CD14-positive monocyte (primary cell): ENCODE results near the gene POM121C. TPM values are rescaled to one million over a fixed set of nuclear protein-coding genes. Genes with fewer than 3 reads are reported as not detected.
"Not testable (repeated sequence)": the region's sequence is repeated elsewhere in the genome, so short reads cannot be mapped to it uniquely, and the experiment has no call there.

Experiments used
- DNase-seq, 3 donors: peaks; one replicate each; pipeline ENCODE4 v3.0.0-alpha.2; 2011 to 2022
- H2AFZ ChIP-seq: 2 replicates; pipeline ENCODE4 v1.6.0; 2012; ENCODE audit warnings: mild to moderate bottlenecking, low read depth, low read length, inconsistent platforms; ENCODE audit not compliant: insufficient read depth, poor library complexity, severe bottlenecking
- H3K27ac ChIP-seq, 2 donors: 1 replicate in 1 of 2; 2 replicates in 1 of 2; pipeline ENCODE4 v1.5.1; 2012 to 2013; ENCODE audit warnings: low read length in 2 of 2, control low read depth in 1 of 2, inconsistent platforms in 1 of 2, low read depth in 1 of 2, mild to moderate bottlenecking in 1 of 2
- H3K27me3 ChIP-seq, 2 donors: one replicate each; pipeline versions ENCODE4 v1.6.0 to v1.6.1; 2011 to 2013; ENCODE audit warnings: low read length in 2 of 2; ENCODE audit not compliant: control insufficient read depth in 2 of 2, insufficient read depth in 2 of 2
- H3K36me3 ChIP-seq, 2 donors: replicated peaks in 1 of 2; 1 replicate in 1 of 2; 2 replicates in 1 of 2; pipeline versions ENCODE4 v1.5.1 to v1.6.1; 2012 to 2013; ENCODE audit warnings: low read length in 2 of 2, control low read depth in 1 of 2, inconsistent platforms in 1 of 2, mild to moderate bottlenecking in 1 of 2; ENCODE audit not compliant: insufficient read depth in 2 of 2, control insufficient read depth in 1 of 2
- H3K4me1 ChIP-seq, 2 donors: 1 replicate in 1 of 2; 2 replicates in 1 of 2; pipeline versions ENCODE4 v1.5.1 to v1.6.1; 2012 to 2013; ENCODE audit warnings: low read length in 2 of 2, control low read depth in 1 of 2, inconsistent platforms in 1 of 2, mild to moderate bottlenecking in 1 of 2, moderate library complexity in 1 of 2; ENCODE audit not compliant: insufficient read depth in 2 of 2, control insufficient read depth in 1 of 2
- H3K4me2 ChIP-seq: replicated peaks from 2 replicates; pipeline ENCODE3; 2012; ENCODE audit warnings: low read length, moderate library complexity, mild to moderate bottlenecking; ENCODE audit not compliant: poor library complexity, severe bottlenecking; ENCODE audit errors: extremely low read depth
- H3K4me3 ChIP-seq, 3 experiments: fragments of 200-600 bp in 1 of 3; sonication (generic) in 1 of 3; replicated peaks in 1 of 3; 1 replicate in 2 of 3; 2 replicates in 1 of 3; pipeline ENCODE4 v1.5.1; 2011 to 2013; ENCODE audit warnings: low read length in 3 of 3, mild to moderate bottlenecking in 3 of 3, control low read depth in 2 of 3, low read depth in 2 of 3, inconsistent platforms in 1 of 3, moderate library complexity in 1 of 3
- H3K79me2 ChIP-seq: 2 replicates; pipeline ENCODE4 v1.6.0; 2012; ENCODE audit warnings: mild to moderate bottlenecking, control low read depth, inconsistent platforms, low read length, moderate library complexity; ENCODE audit not compliant: insufficient read depth
- H3K9ac ChIP-seq: 2 replicates; pipeline ENCODE4 v1.6.0; 2017; ENCODE audit warnings: low read length, mild to moderate bottlenecking; ENCODE audit not compliant: insufficient read depth, poor library complexity, severe bottlenecking
- H3K9me3 ChIP-seq, 2 donors: replicated peaks in 1 of 2; 1 replicate in 1 of 2; 2 replicates in 1 of 2; pipeline versions ENCODE4 v1.5.1 to v1.6.1; 2012 to 2013; ENCODE audit warnings: low read length in 2 of 2, control low read depth in 1 of 2; ENCODE audit not compliant: control insufficient read depth in 1 of 2, insufficient read depth in 1 of 2
- H4K20me1 ChIP-seq: 2 replicates; pipeline ENCODE4 v1.6.0; 2012; ENCODE audit warnings: mild to moderate bottlenecking, low read length, control low read depth, moderate library complexity; ENCODE audit not compliant: insufficient read depth
- H3K27ac Mint-ChIP-seq, 7 donors: one replicate each; pipeline ENCODE4 v1.8.0; 2020; ENCODE audit warnings: mild to moderate bottlenecking in 7 of 7, mixed read lengths in 7 of 7, moderate library complexity in 6 of 7, inconsistent platforms in 2 of 7
- H3K27me3 Mint-ChIP-seq, 3 donors: one replicate each; pipeline ENCODE4 v1.8.0; 2021 to 2022; ENCODE audit warnings: low read depth in 3 of 3, mild to moderate bottlenecking in 3 of 3, mixed read lengths in 3 of 3, moderate library complexity in 3 of 3, inconsistent platforms in 1 of 3
- H3K36me3 Mint-ChIP-seq, 2 donors: one replicate each; pipeline ENCODE4 v1.8.0; 2020; ENCODE audit warnings: mixed read lengths in 2 of 2, inconsistent platforms in 1 of 2, mild to moderate bottlenecking in 1 of 2
- H3K4me1 Mint-ChIP-seq: one replicate; pipeline ENCODE4 v1.8.0; 2020; ENCODE audit warnings: mild to moderate bottlenecking, mixed read lengths
- H3K4me3 Mint-ChIP-seq, 2 donors: one replicate each; pipeline ENCODE4 v1.8.0; 2020; ENCODE audit warnings: mild to moderate bottlenecking in 2 of 2, mixed read lengths in 2 of 2, moderate library complexity in 1 of 2
- H3K9me3 Mint-ChIP-seq, 7 donors: one replicate each; pipeline ENCODE4 v1.8.0; 2020 to 2022; ENCODE audit warnings: mixed read lengths in 7 of 7, mild to moderate bottlenecking in 6 of 7, moderate library complexity in 6 of 7, inconsistent platforms in 2 of 7
- CTCF ChIP-seq: fragments of 200-600 bp; IDR thresholded peaks from one replicate; pipeline ENCODE4 v1.8.0; 2022; ENCODE audit warnings: antibody characterized with exemption, mild to moderate bottlenecking
- WGBS: methylation state at CpG from one replicate; pipeline ENCODE4 v1.1.5; 2013; ENCODE audit warnings: missing lambda C conversion rate; ENCODE audit not compliant: insufficient coverage; 5-methylcytosine and 5-hydroxymethylcytosine counted together
- intact Hi-C, 2 donors: fragments of 100-400 bp; cut with micrococcal nuclease; formaldehyde crosslinking; loops; one replicate each; pipeline versions ENCODE4 v1.15.0 to v1.15.1; 2023
- polyA plus RNA-seq, 3 donors: library from polyadenylated mRNA; depleted of rRNA in 1 of 3; unstranded in 2 of 3; stranded (reverse) in 1 of 3; fragments of 300-500 nt in 2 of 3; fragments of >200 nt in 1 of 3; fragmentation: Illumina TruSeq in 2 of 3; gene quantifications; 1 replicate in 2 of 3; 2 replicates in 1 of 3; pipeline ENCODE4 v1.2.3, GENCODE V29; 2012 to 2021

POM121C gene
- polyA plus RNA-seq, 3 donors = 2.2 to 17.0 (median 3.9) TPM

- Histone ChIP-seq H3K27ac (no peak overlapping the region), H3K4me2 (no peak overlapping the region), H3K27me3 (no peaks in the 10 kb centered on the region), H3K79me2 (peaks cover 15% of the 10 kb centered on the region), H3K4me1 (peaks cover 28 to 31% of the 10 kb centered on the region in 2 donors), H4K20me1 (peaks cover 9% of the 10 kb centered on the region), H3K9ac (no peak overlapping the region), H3K36me3 (peaks cover 3 to 4% of the 10 kb centered on the region in 2 donors), H3K4me3 (no peak overlapping the region), H2AFZ (no peak overlapping the region), H3K9me3 (no peaks in the 10 kb centered on the region)
- Mint-ChIP-seq H3K4me1 (peaks cover 31% of the 10 kb centered on the region), H3K4me3 (no peak overlapping the region), H3K27me3 (no peaks in the 10 kb centered on the region), H3K9me3 (no peaks in the 10 kb centered on the region), H3K36me3 (peaks cover 5 to 9% of the 10 kb centered on the region in 2 donors), H3K27ac (no peak overlapping the region)
- intact Hi-C loops = loop anchor here in 1 of 2 donors (5.0 kb wide), 1 partner anchor 91 kb away; no protein-coding TSS in a partner anchor
- no peak for DNase-seq
- 95% methylated on average over 6 of the region's 6 CpGs for WGBS
- no peak for TF ChIP-seq CTCF
These were observed 45.3 kb upstream of the POM121C start for GRCh38 chr7:75531359-75531821.

GRCh38 chr7:75527224-75527722, 41.2 kb upstream of the POM121C start:
- not testable (repeated sequence) for H3K9me3 ChIP-seq, H3K27me3 Mint-ChIP-seq, H3K9me3 Mint-ChIP-seq, DNase-seq, H3K27me3 ChIP-seq
- Histone ChIP-seq H3K36me3 (peaks cover 20 to 32% of the 10 kb centered on the region in 2 donors), H3K4me1 (peaks cover 17 to 20% of the 10 kb centered on the region in 2 donors), H3K9ac (peak overlapping the region; percentile 89), H4K20me1 (peaks cover 16% of the 10 kb centered on the region), H2AFZ (peak overlapping the region; percentile 94), H3K79me2 (peaks cover 32% of the 10 kb centered on the region), H3K4me2 (peak overlapping the region; percentile 86), H3K4me3 (peak overlapping the region; percentile 62 to 89 (median 64)), H3K27ac (peak overlapping the region; percentile 57 to 84)
- intact Hi-C loops = loop anchor here in 1 of 2 donors (5.0 kb wide), 1 partner anchor 115 kb away; no protein-coding TSS in a partner anchor
- Mint-ChIP-seq H3K4me3 (peak overlapping the region; percentile 92 to 96), H3K4me1 (peaks cover 18% of the 10 kb centered on the region), H3K27ac (peak overlapping the region; percentile 81 to 96 (median 86)), H3K36me3 (peaks cover 27 to 36% of the 10 kb centered on the region in 2 donors)
- WGBS = 0% methylated on average over 32 of the region's 37 CpGs

- intact Hi-C loops, H3K4me3 Mint-ChIP-seq, H3K27ac Mint-ChIP-seq, H3K27me3 ChIP-seq, H3K27ac ChIP-seq, H3K4me2 ChIP-seq, H3K27me3 Mint-ChIP-seq, H3K4me1 ChIP-seq, H3K4me3 ChIP-seq, H3K9ac ChIP-seq, H3K4me1 Mint-ChIP-seq, H2AFZ ChIP-seq, H3K9me3 ChIP-seq, DNase-seq: not testable (repeated sequence)
- peaks cover 51 to 71% of the 10 kb centered on the region in 2 donors for H3K36me3 Mint-ChIP-seq
- peaks cover 5 to 12% (median 7%) of the 10 kb centered on the region in 7 donors for H3K9me3 Mint-ChIP-seq
- H4K20me1 ChIP-seq = peaks cover 15% of the 10 kb centered on the region
- peaks cover 26 to 51% of the 10 kb centered on the region in 2 donors for H3K36me3 ChIP-seq
- peaks cover 36% of the 10 kb centered on the region for H3K79me2 ChIP-seq
These were observed 35.6 kb upstream of the POM121C start for GRCh38 chr7:75521727-75522126.

GRCh38 chr7:75518842-75519241, 32.7 kb upstream of the POM121C start:
- H3K27me3 ChIP-seq, intact Hi-C loops, DNase-seq, H3K27me3 Mint-ChIP-seq, H4K20me1 ChIP-seq, H3K4me2 ChIP-seq, H3K4me3 ChIP-seq, H3K4me1 Mint-ChIP-seq, H3K4me1 ChIP-seq, H3K9me3 ChIP-seq, H3K4me3 Mint-ChIP-seq, H3K9ac ChIP-seq, H3K27ac ChIP-seq, H2AFZ ChIP-seq, H3K27ac Mint-ChIP-seq: not testable (repeated sequence)
- Mint-ChIP-seq H3K9me3 (peaks cover 5 to 12% (median 7%) of the 10 kb centered on the region in 7 donors), H3K36me3 (peaks cover 45 to 62% of the 10 kb centered on the region in 2 donors)
- Histone ChIP-seq H3K79me2 (peaks cover 16% of the 10 kb centered on the region), H3K36me3 (peaks cover 25 to 45% of the 10 kb centered on the region in 2 donors)
- WGBS = no CpG with 5 or more reads among the region's 2 CpGs
